SU-DHL-6 (cell line): ENCODE measurements around the gene DOCK9.

ENCODE experiments used
- H2AFZ ChIP-seq: fragments of 200-600 bp; sonication (generic); 2 replicates; pipeline ENCODE4 v1.6.1; 2014; ENCODE audit warnings: low read depth, mild to moderate bottlenecking, moderate library complexity, mixed read lengths, antibody characterized with exemption, low read length; ENCODE audit not compliant: severe bottlenecking
- H3F3A ChIP-seq: fragments of 200-600 bp; shearing (Covaris generic); 2 replicates; pipeline ENCODE4 v1.6.0; 2016; ENCODE audit warnings: antibody characterized with exemption, mild to moderate bottlenecking; ENCODE audit not compliant: insufficient read depth
- H3K27ac ChIP-seq: fragments of 200-600 bp; sonication (generic); 2 replicates; pipeline ENCODE4 v1.5.1; 2016; ENCODE audit warnings: low read depth, mild to moderate bottlenecking, low read length, moderate library complexity, mixed read lengths
- H3K27me3 ChIP-seq: fragments of 200-600 bp; sonication (generic), shearing (Covaris generic); 2 replicates; pipeline ENCODE4 v1.6.0; 2014; ENCODE audit warnings: mild to moderate bottlenecking, low read length
- H3K36me3 ChIP-seq: fragments of 200-600 bp; sonication (generic); 2 replicates; pipeline ENCODE4 v1.6.1; 2014; ENCODE audit warnings: mild to moderate bottlenecking, low read length, mixed read lengths
- H3K4me2 ChIP-seq: fragments of 300-600, 200-600 bp; shearing (Covaris generic), sonication (generic); 2 replicates; pipeline ENCODE4 v1.6.0; 2014; ENCODE audit warnings: low read length, low read depth, mild to moderate bottlenecking; ENCODE audit not compliant: poor library complexity, severe bottlenecking
- H3K4me3 ChIP-seq: fragments of 200-600 bp; sonication (generic); 2 replicates; pipeline ENCODE4 v1.5.1; 2014; ENCODE audit warnings: antibody characterized with exemption, low read length, mild to moderate bottlenecking, mixed read lengths; ENCODE audit not compliant: insufficient read depth, poor library complexity, severe bottlenecking
- H3K79me2 ChIP-seq: fragments of 200-600 bp; sonication (generic); 2 replicates; pipeline ENCODE4 v1.6.1; 2014; ENCODE audit warnings: mild to moderate bottlenecking, low read length, moderate library complexity; ENCODE audit not compliant: insufficient read depth
- H3K9ac ChIP-seq: fragments of 200-600 bp; sonication (generic); 2 replicates; pipeline ENCODE4 v1.7.0; 2014; ENCODE audit warnings: mild to moderate bottlenecking, low read length
- H3K9me2 ChIP-seq: fragments of 200-600 bp; sonication (generic); replicated peaks from 2 replicates; pipeline ENCODE4 v1.6.1; 2014; ENCODE audit warnings: low read length; ENCODE audit not compliant: insufficient read depth
- H3K9me3 ChIP-seq: fragments of 200-600 bp; sonication (generic); 2 replicates; pipeline ENCODE4 v1.6.1; 2014; ENCODE audit warnings: low read length, mixed read lengths; ENCODE audit not compliant: insufficient read depth
- H4K20me1 ChIP-seq: fragments of 200-600 bp; sonication (generic); 2 replicates; pipeline ENCODE4 v1.6.1; 2014; ENCODE audit warnings: low read depth, mild to moderate bottlenecking, antibody characterized with exemption, low read length, moderate library complexity, mixed read lengths
- EZH2phosphoT487 ChIP-seq: fragments of 200-600 bp; sonication (generic), shearing (Covaris generic); conservative IDR thresholded peaks from 2 replicates; pipeline ENCODE4 v1.6.1; 2018; ENCODE audit warnings: mild to moderate bottlenecking, antibody characterized with exemption, low read length, moderate library complexity, mixed read lengths
- TF ChIP-seq, protein P1 (sequence below): fragments of 200-600 bp; sonication (generic); IDR thresholded peaks from one replicate; pipeline ENCODE4 v1.5.1; 2017; ENCODE audit warnings: antibody characterized with exemption, mild to moderate bottlenecking, low read length, moderate library complexity; ENCODE audit not compliant: insufficient read depth, poor library complexity, severe bottlenecking

The DOCK9 gene

DNA sequence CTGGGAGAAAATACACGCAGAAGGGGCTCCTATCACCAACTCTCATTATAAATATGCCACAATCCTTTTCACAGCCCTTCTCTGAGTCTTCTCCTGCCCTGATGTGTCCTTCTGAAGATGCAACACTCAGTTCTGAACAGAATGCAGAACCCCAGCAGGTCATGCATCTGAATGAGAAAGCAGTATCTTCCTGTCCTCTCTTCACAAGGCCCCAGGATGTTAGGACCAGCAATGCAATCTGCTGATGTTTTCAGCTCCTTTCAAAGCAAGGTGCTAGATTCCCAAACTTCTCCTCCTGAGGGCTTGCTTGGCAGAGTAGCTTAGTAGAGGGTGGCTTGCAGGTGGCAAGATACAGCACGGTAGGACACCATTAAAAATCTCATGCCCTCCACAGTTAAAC, 22.3 kb upstream of the DOCK9 start:
- H3F3A ChIP-seq, result no peaks in the 10 kb centered on the region
- H2AFZ ChIP-seq, result no peak overlapping the region
- H3K4me2 ChIP-seq, result no peak overlapping the region
- no peaks in the 10 kb centered on the region for H3K9me3 ChIP-seq
- no peak overlapping the region for H3K27ac ChIP-seq
- H3K79me2 ChIP-seq, result no peaks in the 10 kb centered on the region
- no peaks in the 10 kb centered on the region for H3K36me3 ChIP-seq
- no peak overlapping the region for H3K9ac ChIP-seq
- no peaks in the 10 kb centered on the region for H3K27me3 ChIP-seq
- no peak overlapping the region for H3K4me3 ChIP-seq
- no peaks in the 10 kb centered on the region for H3K9me2 ChIP-seq
- H4K20me1 ChIP-seq, result no peaks in the 10 kb centered on the region
- no peak for TF ChIP-seq EZH2phosphoT487
- TF ChIP-seq, protein P1, sequence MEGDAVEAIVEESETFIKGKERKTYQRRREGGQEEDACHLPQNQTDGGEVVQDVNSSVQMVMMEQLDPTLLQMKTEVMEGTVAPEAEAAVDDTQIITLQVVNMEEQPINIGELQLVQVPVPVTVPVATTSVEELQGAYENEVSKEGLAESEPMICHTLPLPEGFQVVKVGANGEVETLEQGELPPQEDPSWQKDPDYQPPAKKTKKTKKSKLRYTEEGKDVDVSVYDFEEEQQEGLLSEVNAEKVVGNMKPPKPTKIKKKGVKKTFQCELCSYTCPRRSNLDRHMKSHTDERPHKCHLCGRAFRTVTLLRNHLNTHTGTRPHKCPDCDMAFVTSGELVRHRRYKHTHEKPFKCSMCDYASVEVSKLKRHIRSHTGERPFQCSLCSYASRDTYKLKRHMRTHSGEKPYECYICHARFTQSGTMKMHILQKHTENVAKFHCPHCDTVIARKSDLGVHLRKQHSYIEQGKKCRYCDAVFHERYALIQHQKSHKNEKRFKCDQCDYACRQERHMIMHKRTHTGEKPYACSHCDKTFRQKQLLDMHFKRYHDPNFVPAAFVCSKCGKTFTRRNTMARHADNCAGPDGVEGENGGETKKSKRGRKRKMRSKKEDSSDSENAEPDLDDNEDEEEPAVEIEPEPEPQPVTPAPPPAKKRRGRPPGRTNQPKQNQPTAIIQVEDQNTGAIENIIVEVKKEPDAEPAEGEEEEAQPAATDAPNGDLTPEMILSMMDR, result no peak

DNA sequence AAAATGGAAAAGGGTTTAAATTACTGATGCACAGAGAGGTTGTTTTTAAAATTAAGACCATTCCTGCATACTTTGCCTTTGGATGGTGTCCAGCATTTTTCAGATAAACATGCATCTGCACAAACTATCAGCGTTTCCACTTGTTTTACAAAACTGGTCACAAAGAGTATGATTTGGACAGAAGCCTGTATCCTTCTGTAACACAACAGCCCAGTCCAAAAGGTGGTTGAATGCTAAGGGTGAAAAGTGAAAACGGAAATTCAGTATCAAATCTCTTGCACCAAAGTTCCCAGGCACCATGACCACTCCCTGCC, 21.7 kb upstream of the DOCK9 start:
- Histone ChIP-seq H3K9ac (no peak overlapping the region), H2AFZ (no peak overlapping the region), H3K4me3 (no peak overlapping the region), H3K27me3 (no peaks in the 10 kb centered on the region), H3F3A (no peaks in the 10 kb centered on the region), H3K36me3 (no peaks in the 10 kb centered on the region), H3K27ac (no peak overlapping the region), H3K4me2 (no peak overlapping the region), H3K9me2 (no peaks in the 10 kb centered on the region), H3K9me3 (no peaks in the 10 kb centered on the region), H3K79me2 (no peaks in the 10 kb centered on the region), H4K20me1 (no peaks in the 10 kb centered on the region)
- TF ChIP-seq, protein P1, result no peak
- TF ChIP-seq EZH2phosphoT487, result no peak

DNA sequence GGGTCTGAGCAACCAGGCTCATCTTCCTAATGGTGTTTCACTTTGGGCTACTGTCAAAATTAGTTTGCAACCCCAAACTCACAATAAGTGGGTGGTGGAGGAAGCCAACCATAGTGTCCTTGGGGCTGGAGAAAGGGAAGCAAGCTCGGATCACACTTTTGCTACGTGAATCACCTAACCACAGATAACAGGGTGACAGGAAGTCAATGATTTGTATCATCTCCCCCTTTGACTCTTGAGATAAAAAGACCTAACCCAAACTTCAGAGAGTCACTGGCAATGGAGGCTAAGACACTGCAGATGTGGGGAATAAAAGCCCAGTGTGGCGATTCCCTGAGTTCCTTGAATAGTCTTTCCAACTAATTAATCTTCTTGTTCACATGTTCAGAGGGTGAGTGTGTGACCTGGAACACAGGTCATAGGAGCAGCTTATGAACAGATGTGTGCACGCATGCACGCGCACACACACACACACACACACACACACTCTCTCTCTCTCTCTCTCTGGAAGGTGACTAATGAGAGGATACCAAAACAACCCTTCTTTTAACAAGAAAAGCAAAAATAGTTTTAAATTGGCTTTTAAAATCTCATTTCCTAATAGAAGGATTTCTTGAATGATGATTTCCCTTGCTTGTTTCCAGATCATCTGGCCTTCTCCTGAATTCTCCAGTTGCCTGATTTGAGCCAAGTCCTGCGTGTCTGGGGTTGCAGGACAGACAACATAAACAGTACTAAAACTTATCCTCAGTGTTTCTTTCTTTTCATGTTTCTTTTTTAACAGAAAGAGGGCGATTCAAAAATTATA, 21.2 kb upstream of the DOCK9 start:
- no peaks in the 10 kb centered on the region for H3F3A ChIP-seq
- no peaks in the 10 kb centered on the region for H3K9me3 ChIP-seq
- no peak overlapping the region for H3K4me2 ChIP-seq
- TF ChIP-seq, protein P1, result no peak
- TF ChIP-seq EZH2phosphoT487, result no peak
- no peaks in the 10 kb centered on the region for H3K79me2 ChIP-seq
- H2AFZ ChIP-seq, result no peak overlapping the region
- no peaks in the 10 kb centered on the region for H4K20me1 ChIP-seq
- no peaks in the 10 kb centered on the region for H3K9me2 ChIP-seq
- H3K36me3 ChIP-seq, result no peaks in the 10 kb centered on the region
- no peak overlapping the region for H3K4me3 ChIP-seq
- no peak overlapping the region for H3K9ac ChIP-seq
- no peaks in the 10 kb centered on the region for H3K27me3 ChIP-seq
- H3K27ac ChIP-seq, result no peak overlapping the region
